COR-L47 (cell line): ENCODE measurements around the gene C1orf56.
A peak's percentile ranks its signal among the peaks of the same experiment; 100 is the strongest.
"Not testable (repeated sequence)": the region's sequence is repeated elsewhere in the genome, so short reads cannot be mapped to it uniquely, and the experiment has no call there.

Experiments used
- DNase-seq: peaks from one replicate; lab custom pipeline; 2025; lab: John Stamatoyannopoulos, UW

The C1orf56 gene

GRCh38 chr1:151061704-151062103 is 14.2 kb downstream of the C1orf56 start:
- DNase-seq, result no peak

GRCh38 chr1:151062741-151063371 is 15.3 kb downstream of the C1orf56 start:
- no peak for DNase-seq

- DNase-seq, result no peak
Measured at GRCh38 chr1:151065089-151065645, 17.6 kb downstream of the C1orf56 start.

- DNase-seq, result no peak
Measured at GRCh38 chr1:151067185-151067584, 19.6 kb downstream of the C1orf56 start.

- no peak for DNase-seq
Measured at GRCh38 chr1:151069103-151069486, 21.5 kb downstream of the C1orf56 start.

GRCh38 chr1:151070474-151071276 is 23.1 kb downstream of the C1orf56 start, which contains the start of gene GABPB2:
TSS of gene GABPB2 (plus strand) at chr1:151070761. CDS start at chr1:151088190, 17,429 bp downstream.
- peak; percentile 81 for DNase-seq

GRCh38 chr1:151072224-151072623 is 24.7 kb downstream of the C1orf56 start:
- no peak for DNase-seq

- DNase-seq, result peak; percentile 3
Measured at GRCh38 chr1:151085953-151086559, 38.5 kb downstream of the C1orf56 start.

- DNase-seq, result not testable (repeated sequence)
Measured at GRCh38 chr1:151097426-151097825, 49.9 kb downstream of the C1orf56 start.

GRCh38 chr1:151098126-151098525 is 50.6 kb downstream of the C1orf56 start:
- no peak for DNase-seq
